Panc1 (cell line): ENCODE data around the gene ZNF600.

Source experiments
- POLR2AphosphoS5 ChIP-seq: IDR thresholded peaks from 2 replicates; pipeline ENCODE4 v1.6.1; 2012; ENCODE audit warnings: mild to moderate bottlenecking, low read depth, low read length, moderate library complexity
- SIN3A ChIP-seq: IDR thresholded peaks from 2 replicates; pipeline ENCODE4 v1.6.1; 2012; ENCODE audit warnings: low read depth, mild to moderate bottlenecking, low read length, moderate library complexity, borderline replicate concordance; ENCODE audit not compliant: insufficient read depth
- TF ChIP-seq, protein P1 (sequence below): fragments of 450-650 bp; IDR thresholded peaks from 2 replicates; pipeline ENCODE4 v1.5.1; 2017; ENCODE audit warnings: mild to moderate bottlenecking

DNA sequence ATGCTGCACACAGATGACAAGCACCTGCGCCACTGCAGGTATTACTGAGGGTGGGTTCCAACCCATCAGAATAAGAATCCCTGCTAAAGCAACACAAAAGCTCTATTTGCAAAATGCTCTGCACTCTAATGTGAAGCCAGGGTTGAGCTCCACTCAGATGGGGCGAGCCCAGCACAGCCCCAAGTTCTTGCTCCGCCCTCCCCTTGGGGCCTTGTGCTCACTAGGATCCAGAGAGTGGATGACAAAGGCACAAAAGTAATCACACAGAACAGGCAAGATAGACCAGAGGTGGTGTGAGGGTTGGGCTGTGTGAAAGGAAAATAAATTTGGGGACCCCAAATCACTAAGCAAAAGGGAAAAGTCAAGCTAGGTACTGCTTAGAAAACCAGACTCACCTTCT is 43.5 kb downstream of the ZNF600 start:
- TF ChIP-seq, protein P1, sequence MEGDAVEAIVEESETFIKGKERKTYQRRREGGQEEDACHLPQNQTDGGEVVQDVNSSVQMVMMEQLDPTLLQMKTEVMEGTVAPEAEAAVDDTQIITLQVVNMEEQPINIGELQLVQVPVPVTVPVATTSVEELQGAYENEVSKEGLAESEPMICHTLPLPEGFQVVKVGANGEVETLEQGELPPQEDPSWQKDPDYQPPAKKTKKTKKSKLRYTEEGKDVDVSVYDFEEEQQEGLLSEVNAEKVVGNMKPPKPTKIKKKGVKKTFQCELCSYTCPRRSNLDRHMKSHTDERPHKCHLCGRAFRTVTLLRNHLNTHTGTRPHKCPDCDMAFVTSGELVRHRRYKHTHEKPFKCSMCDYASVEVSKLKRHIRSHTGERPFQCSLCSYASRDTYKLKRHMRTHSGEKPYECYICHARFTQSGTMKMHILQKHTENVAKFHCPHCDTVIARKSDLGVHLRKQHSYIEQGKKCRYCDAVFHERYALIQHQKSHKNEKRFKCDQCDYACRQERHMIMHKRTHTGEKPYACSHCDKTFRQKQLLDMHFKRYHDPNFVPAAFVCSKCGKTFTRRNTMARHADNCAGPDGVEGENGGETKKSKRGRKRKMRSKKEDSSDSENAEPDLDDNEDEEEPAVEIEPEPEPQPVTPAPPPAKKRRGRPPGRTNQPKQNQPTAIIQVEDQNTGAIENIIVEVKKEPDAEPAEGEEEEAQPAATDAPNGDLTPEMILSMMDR = no peak
- no peak for TF ChIP-seq POLR2AphosphoS5
- no peak for TF ChIP-seq SIN3A
